Stimulated activated CD8-positive, alpha-beta memory T cell treated with anti-CD3 and anti-CD28 coated beads, Interleukin-15, amount 100 ng/mL, for 48 hours (primary cell): ENCODE results near the gene FUZ.
A peak's percentile ranks its signal among the peaks of the same experiment; 100 is the strongest.

ENCODE experiments used
- DNase-seq, 2 donors: peaks; one replicate each; pipeline ENCODE4 v3.0.0-alpha.2; 2020; ENCODE audit warnings: low read depth in 2 of 2

FUZ gene, protein sequence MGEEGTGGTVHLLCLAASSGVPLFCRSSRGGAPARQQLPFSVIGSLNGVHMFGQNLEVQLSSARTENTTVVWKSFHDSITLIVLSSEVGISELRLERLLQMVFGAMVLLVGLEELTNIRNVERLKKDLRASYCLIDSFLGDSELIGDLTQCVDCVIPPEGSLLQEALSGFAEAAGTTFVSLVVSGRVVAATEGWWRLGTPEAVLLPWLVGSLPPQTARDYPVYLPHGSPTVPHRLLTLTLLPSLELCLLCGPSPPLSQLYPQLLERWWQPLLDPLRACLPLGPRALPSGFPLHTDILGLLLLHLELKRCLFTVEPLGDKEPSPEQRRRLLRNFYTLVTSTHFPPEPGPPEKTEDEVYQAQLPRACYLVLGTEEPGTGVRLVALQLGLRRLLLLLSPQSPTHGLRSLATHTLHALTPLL

DNA sequence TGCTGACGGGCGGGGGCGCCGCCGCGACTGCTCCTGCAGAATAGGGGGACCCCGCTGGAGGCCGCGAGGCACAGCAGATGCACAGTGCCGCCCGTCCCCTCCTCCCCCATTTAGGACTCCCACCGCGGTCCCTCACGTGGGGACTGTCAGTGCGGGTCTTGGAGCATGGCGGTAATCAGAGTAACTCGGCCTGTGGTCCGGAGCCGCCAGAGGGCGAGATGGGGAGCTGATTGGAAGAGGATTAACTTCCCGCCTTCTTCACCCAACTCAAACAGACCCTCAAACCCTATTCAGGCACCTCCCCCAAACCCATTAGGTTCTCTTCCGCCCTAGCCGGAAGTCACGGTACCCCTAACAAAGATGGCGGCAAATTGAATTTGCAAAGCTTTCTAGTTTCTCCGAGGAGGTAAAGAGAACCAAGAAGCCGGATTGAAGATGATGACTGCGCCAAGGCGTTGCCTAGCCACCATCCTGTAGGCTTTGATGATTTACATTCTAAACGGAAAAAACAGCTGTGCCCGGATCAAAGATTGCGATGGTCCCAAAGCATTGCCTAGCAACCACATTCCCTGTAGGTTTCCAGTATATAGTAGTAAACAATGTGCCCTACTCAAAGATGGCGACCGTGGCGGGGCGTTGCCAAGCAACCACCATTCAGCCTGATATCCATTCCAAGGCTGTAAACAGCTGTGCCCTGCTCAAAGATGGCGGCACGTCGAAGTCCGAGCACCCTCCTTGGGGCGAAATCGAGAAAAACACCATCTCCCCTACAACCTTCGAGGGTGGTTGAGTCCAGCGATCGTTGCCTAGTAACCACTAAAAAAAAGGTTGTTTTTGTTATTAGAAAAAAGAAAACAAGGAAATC lies at the start of gene FUZ:
TSS of gene FUZ (minus strand) at position 296 of the 865 bp plus-strand sequence. CDS start at position 110, 186 bp downstream.
- DNase-seq = peak; percentile 88

DNA sequence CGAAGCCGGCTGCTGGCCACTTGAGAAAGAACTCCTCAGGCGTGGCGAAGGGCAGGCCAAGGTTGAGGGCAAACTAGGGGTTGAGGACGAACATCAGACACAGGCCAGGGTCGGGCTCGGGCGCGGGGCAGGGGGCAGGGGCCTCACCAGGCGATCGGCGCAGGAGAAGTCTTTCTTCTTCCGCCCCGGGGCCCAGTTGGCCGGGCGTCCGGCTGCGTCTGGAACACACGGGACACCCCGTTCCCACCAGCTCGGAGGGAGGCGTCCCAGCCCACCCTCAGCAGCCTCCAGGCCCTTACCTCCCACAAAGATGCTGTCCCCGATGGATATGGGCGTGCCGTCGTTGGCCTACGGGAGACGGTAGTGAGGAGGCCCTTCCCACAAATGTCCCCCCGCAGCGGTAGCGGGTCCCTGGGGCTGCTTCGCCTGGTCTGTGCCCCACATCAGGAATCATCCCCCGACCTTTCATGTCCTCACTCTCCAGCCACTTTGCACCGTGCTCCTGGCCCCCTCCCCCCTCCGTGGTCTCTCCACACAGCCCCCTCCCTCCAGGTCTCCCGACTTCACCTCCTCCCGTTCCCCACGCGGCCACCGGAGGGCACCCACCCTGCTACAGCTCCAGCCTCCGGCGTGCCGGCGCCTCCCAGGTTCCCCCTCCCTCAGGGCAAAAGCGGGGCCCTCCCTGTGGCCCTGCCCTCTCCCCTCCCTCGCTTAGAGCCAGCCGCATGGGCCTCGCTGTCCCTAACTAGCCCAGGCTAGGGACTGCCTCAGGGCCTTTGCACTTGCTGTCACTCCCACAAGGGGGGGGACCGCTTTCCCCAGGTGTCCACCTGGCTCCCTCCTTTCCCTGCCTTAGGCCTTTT lies 49.5 kb upstream of the FUZ start:
- no peak for DNase-seq

DNA sequence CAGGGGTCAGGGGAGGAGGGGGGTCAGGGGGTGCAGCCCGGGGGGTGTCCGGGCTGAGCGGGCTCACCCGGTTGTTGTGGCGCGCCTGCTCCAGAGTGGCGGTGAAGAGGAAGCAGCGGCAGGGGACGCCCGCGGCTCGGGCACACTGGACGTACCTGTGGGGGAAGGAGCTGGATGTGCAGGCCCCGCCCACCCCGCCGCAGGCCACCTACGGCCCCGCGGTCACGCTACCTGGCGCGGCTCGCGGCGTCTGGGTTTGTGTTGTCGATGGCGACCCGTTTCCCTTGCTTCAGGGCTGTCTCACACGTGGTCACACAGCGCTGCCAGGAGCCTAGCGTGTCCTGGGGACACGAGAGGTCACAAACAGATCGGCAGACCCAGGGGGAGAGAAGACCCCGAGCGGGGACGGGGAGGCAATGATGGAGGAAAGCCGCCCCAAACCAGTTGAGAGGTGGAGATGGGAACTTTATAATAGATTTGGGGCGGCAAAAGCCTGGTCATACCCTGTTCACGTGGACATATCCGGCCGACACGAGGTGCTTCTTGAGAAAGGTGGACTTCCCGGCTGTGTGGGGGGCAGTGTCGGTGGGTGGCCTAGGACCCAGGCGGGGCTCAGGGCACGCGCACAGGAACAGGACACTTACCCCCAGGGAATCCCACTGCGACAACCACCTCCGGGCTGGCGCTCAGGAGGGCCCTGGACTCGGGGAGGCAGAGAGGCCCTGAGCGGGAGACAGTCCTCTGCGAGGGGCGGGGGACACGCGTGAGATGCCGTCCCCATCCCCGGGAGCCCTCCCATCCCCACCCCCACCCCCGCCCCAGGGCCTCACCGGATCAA lies 48.7 kb upstream of the FUZ start:
- DNase-seq = no peak

DNA sequence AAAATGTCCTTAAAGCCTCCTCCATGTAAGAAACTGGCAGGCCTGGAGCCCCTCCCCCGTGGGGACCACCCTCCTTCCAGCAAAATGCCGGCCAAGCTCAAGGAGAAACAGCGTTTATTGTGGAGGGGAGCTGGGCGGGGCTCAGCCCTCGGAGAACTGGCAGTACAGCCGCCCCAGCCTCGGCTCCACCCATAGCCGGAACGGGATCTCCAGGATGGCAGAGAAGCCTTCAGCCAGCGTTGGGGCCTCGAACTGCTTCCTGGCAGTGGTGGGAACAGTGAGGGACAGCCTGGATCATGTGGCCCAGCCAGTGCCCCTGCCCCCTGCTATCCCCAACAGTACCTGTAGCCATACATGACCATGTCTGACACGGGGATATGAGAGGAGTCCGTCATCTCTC lies 48.0 kb upstream of the FUZ start:
- no peak for DNase-seq

DNA sequence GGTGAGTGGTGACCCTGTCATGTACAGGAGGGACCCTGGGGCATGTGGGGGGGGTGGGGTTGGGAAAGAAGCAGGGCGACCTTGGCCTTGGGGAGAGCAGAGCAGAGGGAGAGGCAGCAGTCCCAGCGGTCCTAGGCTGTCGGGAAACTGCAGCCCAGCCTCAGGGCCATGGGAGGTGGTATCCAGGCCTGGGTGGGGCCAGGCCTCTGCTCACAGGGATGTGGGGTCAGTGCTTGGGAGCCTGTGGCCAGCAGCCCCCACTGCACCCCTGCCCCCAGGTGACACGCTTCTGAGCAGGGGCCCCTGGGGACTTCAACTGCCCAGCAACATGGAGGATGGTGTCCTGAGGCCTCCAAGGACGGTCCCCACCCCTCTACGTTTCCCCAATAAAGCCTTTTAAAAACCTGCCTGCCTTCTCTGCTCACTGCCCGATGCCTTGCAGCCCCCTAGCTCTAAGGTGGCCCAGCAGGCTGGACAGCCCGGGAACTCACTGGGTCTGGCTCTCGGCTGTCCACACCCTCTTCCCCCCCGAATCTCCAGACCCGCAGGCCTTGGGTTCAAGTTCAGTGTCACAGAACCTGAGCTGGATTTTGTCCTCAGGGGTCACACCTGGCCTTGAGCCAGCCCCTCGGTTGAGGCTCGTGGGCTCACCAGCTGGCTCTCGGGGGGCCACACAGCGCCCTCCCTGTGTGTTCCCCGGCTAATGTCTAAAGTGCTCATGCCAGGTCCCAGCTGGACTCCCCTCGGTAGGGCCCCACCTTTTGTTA lies 47.4 kb upstream of the FUZ start:
- DNase-seq = no peak

DNA sequence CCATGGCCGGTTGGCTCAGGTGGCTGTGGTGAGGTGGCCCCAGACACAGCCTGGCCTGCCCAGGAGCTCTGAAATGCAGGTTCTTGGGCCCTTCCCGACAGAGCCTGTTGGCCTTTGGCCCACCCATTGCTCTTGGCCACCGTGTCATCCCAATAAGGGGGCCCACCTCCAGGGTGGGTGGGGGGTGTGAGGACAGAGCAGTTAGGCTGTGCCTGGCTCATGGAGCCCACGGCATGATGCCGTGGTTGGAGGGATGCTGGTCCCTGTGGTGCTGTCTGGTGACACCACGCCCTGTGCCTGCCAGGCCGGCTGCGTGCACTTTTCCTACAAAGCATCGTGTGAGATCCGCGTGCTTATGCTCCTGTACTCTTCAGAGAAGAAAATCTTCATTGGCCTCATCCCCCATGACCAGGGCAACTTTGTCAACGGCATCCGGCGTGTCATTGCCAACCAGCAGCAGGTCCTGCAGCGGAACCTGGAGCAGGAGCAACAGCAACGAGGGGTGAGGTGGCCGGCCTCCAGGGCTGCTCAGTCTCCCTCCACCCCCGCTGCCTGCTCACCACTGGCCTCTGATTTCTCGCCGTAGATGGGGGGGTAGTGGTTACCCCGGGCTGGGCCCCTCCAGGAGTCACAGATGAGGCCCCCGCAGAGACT lies 46.7 kb upstream of the FUZ start:
- no peak for DNase-seq

DNA sequence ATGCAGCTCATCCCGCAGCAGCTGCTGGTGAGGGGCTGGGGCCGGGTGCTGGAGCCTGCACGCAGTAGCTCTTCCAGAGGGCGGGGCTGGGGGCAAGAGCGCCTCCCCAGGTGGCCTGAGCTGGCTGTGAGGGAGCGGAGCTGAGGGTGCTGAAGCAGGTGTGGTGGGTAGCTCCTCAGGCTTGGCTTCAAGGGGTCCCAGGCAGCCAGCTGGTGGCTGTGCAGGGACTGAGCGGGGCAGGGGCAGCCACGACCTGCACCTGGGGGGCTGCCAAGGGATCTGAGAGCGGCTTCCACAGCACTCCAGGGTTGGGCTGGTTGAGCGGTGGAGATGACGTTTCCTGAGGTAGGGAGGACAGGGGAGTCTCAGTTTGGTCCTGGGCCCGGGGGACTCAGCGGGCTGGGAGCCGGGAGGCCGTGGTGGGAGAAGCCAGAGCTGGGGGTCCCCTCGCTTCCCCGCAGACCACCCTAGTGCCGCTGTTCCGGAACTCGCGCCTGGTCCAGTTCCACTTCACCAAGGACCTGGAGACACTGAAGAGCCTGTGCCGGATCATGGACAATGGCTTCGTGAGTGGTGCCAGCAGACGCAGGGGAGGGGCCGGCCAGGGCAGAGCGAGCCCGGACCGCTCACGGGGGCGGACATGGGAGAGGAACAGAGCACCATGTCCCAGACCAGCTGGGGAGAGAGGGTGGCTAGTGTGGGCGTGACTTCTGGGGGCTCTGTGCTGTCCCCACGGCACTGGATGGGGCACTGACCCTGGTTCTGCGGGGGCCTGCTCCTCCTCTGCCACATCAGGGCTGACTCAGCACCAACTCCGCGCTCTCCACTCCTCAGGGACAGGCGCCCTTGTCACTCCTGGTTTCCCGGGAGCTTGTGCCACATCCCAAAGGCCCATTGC lies 45.2 kb upstream of the FUZ start:
- DNase-seq = no peak

DNA sequence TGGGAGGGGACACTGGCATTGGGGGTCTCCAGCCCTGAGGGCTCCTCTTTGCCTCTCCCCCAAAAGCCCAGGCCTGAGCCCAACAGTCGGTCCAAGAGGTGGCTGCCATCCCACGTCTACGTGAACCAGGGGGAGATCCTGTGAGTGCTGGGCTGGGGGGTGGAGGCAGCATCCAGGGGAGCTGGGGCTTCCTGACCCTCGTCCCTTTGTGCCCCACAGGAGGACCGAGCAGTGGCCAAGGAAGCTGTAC lies 44.7 kb upstream of the FUZ start:
- DNase-seq = no peak

DNA sequence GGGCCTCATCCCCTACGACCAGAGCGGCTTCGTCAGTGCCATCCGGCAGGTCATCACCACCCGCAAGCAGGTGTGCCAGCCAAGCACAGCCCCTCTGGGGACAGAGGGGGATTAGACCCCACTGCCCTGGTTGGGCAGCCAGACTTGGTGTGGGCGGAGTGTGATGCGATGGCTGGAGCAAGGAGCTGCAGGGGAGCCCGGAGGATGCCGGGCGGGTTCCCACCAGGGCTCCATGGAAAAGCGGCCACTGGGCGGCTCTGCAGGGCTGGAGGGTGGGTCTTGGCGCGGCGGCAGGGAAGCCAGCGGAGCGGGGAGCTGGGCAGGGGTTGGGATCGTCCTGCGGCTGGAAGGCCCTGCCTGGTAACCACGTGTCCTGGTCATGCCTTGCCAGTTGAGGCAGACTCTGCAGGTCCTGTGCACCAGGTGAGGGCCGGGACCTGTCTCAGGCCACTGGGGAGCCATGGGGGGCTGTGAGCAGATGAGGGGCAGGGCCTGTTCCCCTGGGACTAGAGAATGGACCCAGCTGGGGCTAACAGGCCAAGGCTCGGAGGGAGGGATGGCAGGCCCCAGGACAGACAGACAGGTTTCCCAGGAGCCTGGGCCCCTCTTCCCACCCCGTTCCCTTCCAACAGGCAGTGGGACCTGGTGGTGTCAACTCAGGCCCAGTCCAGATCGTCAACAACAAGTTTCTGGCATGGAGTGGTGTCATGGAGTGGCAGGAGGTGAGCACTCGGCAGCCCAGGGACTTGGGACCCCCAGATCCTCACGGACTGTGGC lies 44.2 kb upstream of the FUZ start:
- DNase-seq = no peak

DNA sequence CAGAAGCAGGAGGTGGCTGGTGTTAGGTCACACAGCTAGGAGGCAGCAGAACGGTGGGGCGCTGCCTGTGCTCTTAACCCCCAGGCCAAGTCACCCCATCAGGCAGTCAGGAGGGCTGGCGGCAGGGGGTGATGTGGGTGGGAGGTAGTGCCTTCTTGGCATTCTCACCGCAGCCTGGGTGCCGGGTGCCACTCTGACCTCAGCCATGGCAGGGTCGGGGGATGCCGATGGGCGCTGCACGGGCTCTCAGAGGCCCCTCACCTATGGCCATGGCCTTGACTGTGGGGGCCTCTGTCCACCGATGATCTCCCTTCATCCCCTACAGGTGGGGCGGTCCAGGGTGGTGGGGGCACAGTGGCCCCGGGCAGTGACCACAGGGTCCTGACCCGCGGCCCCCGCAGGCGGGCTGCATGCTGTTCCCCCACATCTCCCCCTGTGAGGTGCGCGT lies 43.5 kb upstream of the FUZ start:
- no peak for DNase-seq

DNA sequence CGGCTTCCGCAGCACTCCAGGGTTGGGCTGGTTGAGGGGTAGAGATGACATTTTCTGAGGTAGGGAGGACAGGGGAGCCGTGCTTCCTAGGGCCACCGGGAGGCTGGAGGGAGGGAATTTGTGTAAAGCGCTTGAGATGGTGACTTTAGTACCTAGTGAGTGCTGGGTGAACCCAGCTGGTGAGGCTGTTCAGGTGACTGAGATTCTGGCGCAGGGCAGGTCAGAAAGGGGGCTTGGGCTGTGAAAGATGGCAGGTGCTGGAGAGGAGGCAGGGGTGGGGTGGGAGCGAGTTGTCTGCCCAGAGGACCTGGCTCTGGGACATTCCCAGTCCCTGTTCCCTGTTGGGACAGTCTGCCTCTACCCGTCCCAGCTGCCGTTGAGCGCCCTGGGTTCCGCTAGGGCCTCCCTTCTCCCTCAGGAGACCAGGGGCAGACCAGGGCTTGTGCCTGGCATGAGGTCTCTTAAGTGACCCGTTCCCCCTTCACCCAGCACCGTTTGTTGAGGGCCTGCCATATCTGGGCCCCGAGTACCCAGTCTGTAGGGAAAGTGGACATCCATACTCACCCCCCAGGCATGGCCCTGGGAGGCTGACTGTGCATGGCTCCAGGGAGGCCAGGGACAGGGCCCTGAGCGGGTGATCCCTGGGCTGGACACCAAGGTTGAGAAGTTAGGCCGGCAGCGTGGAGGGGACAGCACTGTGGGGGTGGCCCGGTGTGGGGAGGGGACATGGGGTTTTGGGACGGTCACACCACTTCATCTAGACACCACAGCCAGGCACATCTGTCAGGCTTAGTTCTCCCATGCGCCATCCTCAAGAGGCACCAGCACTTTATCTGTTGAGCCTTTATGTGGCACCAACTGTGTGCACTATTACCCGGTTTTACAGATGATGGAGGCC lies 42.8 kb upstream of the FUZ start:
- DNase-seq = no peak

DNA sequence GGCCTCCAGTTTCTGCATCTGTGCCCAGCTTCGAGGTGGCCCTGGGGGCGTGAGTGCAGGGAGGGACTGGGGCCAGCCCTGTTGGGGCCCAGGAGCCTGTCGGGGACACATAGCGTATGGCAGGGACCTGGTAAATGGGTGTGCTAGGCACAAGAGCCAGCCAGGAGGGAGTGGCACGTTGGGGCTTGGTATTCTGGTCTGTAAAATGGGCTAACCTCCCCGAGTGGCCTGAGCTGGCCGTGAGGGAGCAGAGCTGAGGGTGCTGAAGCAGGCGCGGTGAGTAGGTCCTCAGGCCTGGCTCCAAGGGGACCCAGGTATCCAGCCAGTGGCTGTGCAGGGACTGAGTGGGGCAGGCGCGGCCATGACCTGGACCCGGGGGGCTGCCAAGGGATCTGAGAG lies 42.2 kb upstream of the FUZ start:
- DNase-seq = no peak

DNA sequence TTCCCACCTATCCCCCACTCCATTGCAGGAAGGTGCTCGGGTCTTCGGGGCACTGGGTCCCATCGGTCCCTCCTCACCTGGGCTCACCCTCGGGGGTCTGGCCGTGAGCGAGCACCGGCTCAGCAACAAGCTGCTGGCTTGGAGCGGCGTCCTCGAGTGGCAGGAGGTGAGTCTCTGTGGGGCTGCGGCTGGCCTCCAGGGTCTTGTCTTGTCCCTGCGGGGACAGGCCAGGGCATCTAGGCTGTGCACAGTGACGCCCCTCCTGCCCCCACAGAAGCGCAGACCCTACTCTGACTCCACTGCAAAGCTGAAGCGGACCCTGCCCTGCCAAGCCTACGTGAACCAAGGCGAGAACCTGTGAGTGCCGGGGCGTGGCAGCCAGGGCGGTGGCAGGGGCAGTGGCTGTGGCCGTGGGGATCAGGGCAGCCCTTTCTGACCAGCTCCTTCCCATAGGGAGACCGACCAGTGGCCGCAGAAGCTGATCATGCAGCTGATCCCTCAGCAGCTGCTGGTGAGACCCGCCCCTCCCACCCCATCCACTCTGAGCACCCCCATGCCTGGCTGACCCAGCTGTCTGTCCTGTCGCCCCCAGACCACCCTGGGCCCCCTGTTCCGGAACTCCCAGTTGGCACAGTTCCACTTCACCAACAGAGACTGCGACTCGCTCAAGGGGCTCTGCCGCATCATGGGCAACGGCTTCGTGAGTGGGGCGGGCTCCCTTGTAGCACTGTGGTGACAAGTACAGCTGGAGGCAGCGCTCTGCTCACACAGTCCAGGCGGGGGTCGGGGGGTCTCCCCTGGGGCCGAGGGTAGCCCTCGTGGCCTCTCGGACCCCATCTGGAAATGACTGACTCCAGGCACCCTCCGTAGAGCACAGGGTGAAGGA lies 41.5 kb upstream of the FUZ start:
- no peak for DNase-seq

DNA sequence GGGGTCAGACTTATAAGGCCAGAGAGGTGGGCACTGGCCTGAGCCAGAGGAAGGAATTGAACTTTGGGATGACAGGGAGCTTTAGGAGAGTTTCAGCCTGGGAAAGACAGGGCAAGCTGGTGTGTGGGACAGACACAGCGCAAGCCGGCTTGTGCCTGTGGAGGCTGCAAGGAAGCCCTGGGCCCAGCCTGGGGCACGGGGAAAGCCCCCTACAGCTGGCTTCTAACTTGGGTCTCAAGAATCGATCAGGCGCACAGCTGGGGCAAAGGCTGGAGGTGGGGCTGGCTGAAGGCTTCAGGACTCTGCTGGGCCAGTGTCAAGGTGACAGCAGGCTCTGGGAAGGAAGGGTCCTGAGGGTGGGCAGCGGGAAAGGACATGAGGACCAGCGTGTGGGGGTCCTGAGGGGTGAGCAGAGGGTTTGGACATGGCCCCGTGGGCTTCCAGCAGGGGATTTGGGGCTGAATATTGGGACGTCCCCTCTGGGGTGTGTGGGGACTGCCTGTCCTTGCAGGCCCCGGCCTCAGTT lies 40.8 kb upstream of the FUZ start:
- DNase-seq = no peak

DNA sequence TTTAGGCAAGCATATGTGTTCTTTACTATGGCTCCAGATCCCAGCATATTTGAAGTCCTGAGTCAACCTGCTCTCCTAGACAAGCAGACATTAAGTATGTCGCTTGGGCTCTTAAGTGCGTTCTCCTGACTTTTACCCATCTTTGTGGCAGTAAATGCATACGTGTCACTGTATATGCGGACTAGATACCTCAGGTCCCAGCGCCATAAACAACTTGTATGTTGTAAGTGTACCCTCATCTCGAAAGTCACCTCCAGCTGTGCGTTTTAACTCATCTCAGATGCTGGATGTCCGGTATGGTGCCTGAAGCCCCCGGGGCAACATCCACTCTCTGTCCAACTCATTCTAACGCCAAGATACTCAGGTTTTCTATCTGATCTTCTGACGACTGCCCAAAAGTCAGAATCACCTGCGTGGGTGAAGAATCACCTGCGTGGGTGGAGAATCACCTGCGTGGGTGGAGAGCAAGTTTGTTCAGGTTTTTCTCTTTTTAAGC lies 39.6 kb upstream of the FUZ start:
- DNase-seq = no peak
